ENCODE measurements around the gene ATG9B. TPM values are rescaled to one million over a fixed set of nuclear protein-coding genes. Genes with fewer than 3 reads are reported as not detected.

The ATG9B gene
- total and polyA plus RNA-seq, 2 of the 13 experiments (the other 11 are each of a cell fraction or from before 2014, with no cell fraction given) = 0.24 TPM; not detected in 1

DNA sequence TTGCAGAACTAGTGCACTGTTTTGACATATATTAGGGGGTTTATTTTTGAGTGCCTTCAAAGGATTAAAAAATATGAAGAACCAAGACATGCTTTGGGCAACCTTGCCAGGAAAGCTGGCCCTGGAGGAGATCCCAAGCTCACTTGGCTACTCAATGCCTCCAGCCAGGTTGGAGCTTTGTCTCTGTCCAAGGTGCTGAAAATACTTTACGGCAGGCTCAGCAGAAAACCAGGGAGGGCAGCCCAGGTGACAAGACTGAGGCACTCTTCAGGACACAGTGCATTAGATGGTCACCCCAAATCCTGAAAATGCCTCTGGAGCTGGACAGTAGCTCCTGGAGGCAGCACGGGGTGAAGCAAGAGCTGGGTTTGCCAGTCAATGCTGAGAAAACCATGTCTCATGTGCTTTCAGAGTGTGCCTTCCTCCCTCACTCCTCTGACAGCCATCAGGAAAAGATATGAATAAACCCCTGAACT lies 40.4 kb downstream of the ATG9B start (continued):
- no peak for TF ChIP-seq MXD1 (CRISPR knock-in tag; IDR thresholded peaks at IDR 0.05)
- TF ChIP-seq RFX3 (CRISPR knock-in tag; IDR thresholded peaks at IDR 0.05) = no peak
- TF ChIP-seq HMGA1 (CRISPR knock-in tag; conservative IDR thresholded peaks at IDR 0.05) = no peak
- no peak for TF ChIP-seq MAZ (IDR thresholded peaks at IDR 0.05; ENCODE audit: borderline replicate concordance, low read depth, low read length)
- no peak for TF ChIP-seq MAZ (CRISPR knock-in tag; IDR thresholded peaks at IDR 0.05; ENCODE audit: low read depth)
- peak; percentile 34; the same call in 1 of the 2 replicates for TF ChIP-seq IKZF5 (CRISPR knock-in tag; IDR thresholded peaks at IDR 0.05)
- no peak for TF ChIP-seq ZNF724P (CRISPR knock-in tag; IDR thresholded peaks at IDR 0.05; ENCODE audit: borderline replicate concordance)
- TF ChIP-seq, protein P1, sequence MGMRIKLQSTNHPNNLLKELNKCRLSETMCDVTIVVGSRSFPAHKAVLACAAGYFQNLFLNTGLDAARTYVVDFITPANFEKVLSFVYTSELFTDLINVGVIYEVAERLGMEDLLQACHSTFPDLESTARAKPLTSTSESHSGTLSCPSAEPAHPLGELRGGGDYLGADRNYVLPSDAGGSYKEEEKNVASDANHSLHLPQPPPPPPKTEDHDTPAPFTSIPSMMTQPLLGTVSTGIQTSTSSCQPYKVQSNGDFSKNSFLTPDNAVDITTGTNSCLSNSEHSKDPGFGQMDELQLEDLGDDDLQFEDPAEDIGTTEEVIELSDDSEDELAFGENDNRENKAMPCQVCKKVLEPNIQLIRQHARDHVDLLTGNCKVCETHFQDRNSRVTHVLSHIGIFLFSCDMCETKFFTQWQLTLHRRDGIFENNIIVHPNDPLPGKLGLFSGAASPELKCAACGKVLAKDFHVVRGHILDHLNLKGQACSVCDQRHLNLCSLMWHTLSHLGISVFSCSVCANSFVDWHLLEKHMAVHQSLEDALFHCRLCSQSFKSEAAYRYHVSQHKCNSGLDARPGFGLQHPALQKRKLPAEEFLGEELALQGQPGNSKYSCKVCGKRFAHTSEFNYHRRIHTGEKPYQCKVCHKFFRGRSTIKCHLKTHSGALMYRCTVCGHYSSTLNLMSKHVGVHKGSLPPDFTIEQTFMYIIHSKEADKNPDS (CRISPR knock-in tag; IDR thresholded peaks at IDR 0.05) = no peak
- TF ChIP-seq ZNF124 (CRISPR knock-in tag; IDR thresholded peaks at IDR 0.05) = no peak
- TF ChIP-seq IRF2 (CRISPR knock-in tag; IDR thresholded peaks at IDR 0.05) = peak; percentile 29; the same call in 1 of the 2 replicates
- TF ChIP-seq RXRB (CRISPR knock-in tag; IDR thresholded peaks at IDR 0.05; ENCODE audit: borderline replicate concordance) = peak; percentile 30; the same call in 1 of the 2 replicates
- TF ChIP-seq RFX1 (IDR thresholded peaks at IDR 0.05) = no peak
- no peak for TF ChIP-seq PHF8 (CRISPR knock-in tag; IDR thresholded peaks at IDR 0.05)
- TF ChIP-seq SMC3 (IDR thresholded peaks at IDR 0.05; ENCODE audit: low read length) = no peak
- TF ChIP-seq THAP11 (CRISPR knock-in tag; IDR thresholded peaks at IDR 0.05) = 0 out of 2 replicates have a peak, but pooled peaks have one; percentile 28
- TF ChIP-seq FOXA1 (IDR thresholded peaks at IDR 0.05) = no peak
- TF ChIP-seq FOXA1 (CRISPR knock-in tag; IDR thresholded peaks at IDR 0.05) = no peak
- TF ChIP-seq FOXP1 (IDR thresholded peaks at IDR 0.05) = no peak
- TF ChIP-seq FOXP1 (CRISPR knock-in tag; IDR thresholded peaks at IDR 0.05) = no peak
- no peak for TF ChIP-seq SUZ12 (IDR thresholded peaks at IDR 0.05; ENCODE audit: low read depth, low read length)
- TF ChIP-seq ZNF121 (CRISPR knock-in tag; IDR thresholded peaks at IDR 0.05) = no peak
- TF ChIP-seq TERF1 (CRISPR knock-in tag; IDR thresholded peaks at IDR 0.05) = no peak
- TF ChIP-seq ZBTB44 (CRISPR knock-in tag; IDR thresholded peaks at IDR 0.05) = peak; percentile 89; the same call in 1 of the 2 replicates
- no peak for TF ChIP-seq MBD4 (IDR thresholded peaks at IDR 0.05; ENCODE audit: borderline replicate concordance, low read length)
- TF ChIP-seq ZNF660 (CRISPR knock-in tag; IDR thresholded peaks at IDR 0.05; ENCODE audit: borderline replicate concordance, low read depth) = no peak
- TF ChIP-seq DNMT1 (CRISPR knock-in tag; IDR thresholded peaks at IDR 0.05) = no peak
- 0 out of 2 replicates have a peak, but pooled peaks have one; percentile 15 for TF ChIP-seq KAT8 (CRISPR knock-in tag; IDR thresholded peaks at IDR 0.05)
- TF ChIP-seq ZFP1 (CRISPR knock-in tag; IDR thresholded peaks at IDR 0.05) = no peak
- peak; percentile 71; the same call in 1 of the 2 replicates for TF ChIP-seq ERF (CRISPR knock-in tag; IDR thresholded peaks at IDR 0.05)
